Natural killer cell (primary cell): Measurements from ENCODE around the gene SORCS2. TPM values are rescaled to one million over a fixed set of nuclear protein-coding genes. Genes with fewer than 3 reads are reported as not detected.
"Not testable (repeated sequence)": the region's sequence is repeated elsewhere in the genome, so short reads cannot be mapped to it uniquely, and the experiment has no call there.

Experiments used
- ATAC-seq, 3 donors: fragments of 150-1000 bp in 2 of 3; fragments of 200-7000 bp in 1 of 3; cut with Tn5 transposase; 1 replicate in 1 of 3; 2 replicates in 2 of 3; pipeline ENCODE4 v1.10.0; 2021; ENCODE audit warnings: mild to moderate bottlenecking in 2 of 3, moderate library complexity in 2 of 3
- DNase-seq, 2 donors: peaks; one replicate each; pipeline versions ENCODE4 v3.0.0 to v3.0.0-alpha.2; 2013 to 2021; ENCODE audit warnings: mixed read lengths in 1 of 2
- H3K27ac ChIP-seq: one replicate; pipeline ENCODE4 v1.5.1; 2013; ENCODE audit warnings: mild to moderate bottlenecking, low read length
- H3K27me3 ChIP-seq: one replicate; pipeline ENCODE4 v1.6.1; 2013; ENCODE audit warnings: low read length; ENCODE audit not compliant: control insufficient read depth, insufficient read depth
- H3K36me3 ChIP-seq: one replicate; pipeline ENCODE4 v1.6.1; 2013; ENCODE audit warnings: low read length; ENCODE audit not compliant: control insufficient read depth, insufficient read depth
- H3K4me1 ChIP-seq: one replicate; pipeline ENCODE4 v1.6.1; 2013; ENCODE audit warnings: low read length; ENCODE audit not compliant: control insufficient read depth, insufficient read depth
- H3K4me3 ChIP-seq: one replicate; pipeline ENCODE4 v1.5.1; 2013; ENCODE audit warnings: low read length
- H3K9me3 ChIP-seq: one replicate; pipeline ENCODE4 v1.6.1; 2013; ENCODE audit warnings: low read length; ENCODE audit not compliant: control insufficient read depth, insufficient read depth
- H3K27ac Mint-ChIP-seq, 2 donors: one replicate each; pipeline ENCODE4 v1.8.0; 2022; ENCODE audit warnings: mild to moderate bottlenecking in 2 of 2, mixed read lengths in 2 of 2, moderate library complexity in 1 of 2
- H3K27me3 Mint-ChIP-seq, 2 donors: one replicate each; pipeline ENCODE4 v1.8.0; 2022; ENCODE audit warnings: low read depth in 2 of 2, mixed read lengths in 2 of 2
- H3K36me3 Mint-ChIP-seq: one replicate; pipeline ENCODE4 v1.8.0; 2022; ENCODE audit warnings: mixed read lengths
- H3K4me1 Mint-ChIP-seq, 2 donors: one replicate each; pipeline ENCODE4 v1.8.0; 2022; ENCODE audit warnings: mixed read lengths in 2 of 2
- H3K4me3 Mint-ChIP-seq: one replicate; pipeline ENCODE4 v1.8.0; 2022; ENCODE audit warnings: mild to moderate bottlenecking, moderate library complexity, mixed read lengths
- H3K9me3 Mint-ChIP-seq, 2 donors: one replicate each; pipeline ENCODE4 v1.8.0; 2022; ENCODE audit warnings: mixed read lengths in 2 of 2
- CTCF ChIP-seq: fragments of 200-600 bp; IDR thresholded peaks from one replicate; pipeline ENCODE4 v1.8.0; 2022; ENCODE audit warnings: antibody characterized with exemption
- WGBS: methylation state at CpG from one replicate; pipeline ENCODE4 v1.1.7; 2013; ENCODE audit warnings: missing lambda C conversion rate; ENCODE audit not compliant: insufficient coverage; 5-methylcytosine and 5-hydroxymethylcytosine counted together
- intact Hi-C: fragments of 100-400 bp; cut with micrococcal nuclease; formaldehyde crosslinking; loops from one replicate; pipeline ENCODE4 v1.14.2; 2022
- total RNA-seq, 4 donors: library from RNA; stranded (reverse); fragments of 120-200 nt in 1 of 4; gene quantifications; one replicate each; pipeline versions ENCODE4 v1.2.3 to v1.2.4, GENCODE V29; 2013 to 2022

The SORCS2 gene
- total RNA-seq, 3 donors from 2014 or later (not counting 1 experiment from before 2014, with no cell fraction given): 1.2 to 2.5 (median 1.4) TPM

GRCh38 chr4:7600247-7600646, 407.9 kb downstream of the SORCS2 start:
- DNase-seq (no peak), ATAC-seq (no peak)
- Mint-ChIP-seq H3K4me3 (no peak overlapping the region), H3K9me3 (no peaks in the 10 kb centered on the region), H3K27ac (no peak overlapping the region), H3K4me1 (peaks cover 7 to 24% of the 10 kb centered on the region in 2 donors), H3K36me3 (no peaks in the 10 kb centered on the region), H3K27me3 (peaks cover 16 to 17% of the 10 kb centered on the region in 2 donors)
- TF ChIP-seq CTCF: no peak
- 89% methylated on average over 13 of the region's 17 CpGs for WGBS
- Histone ChIP-seq H3K27me3 (peaks cover 4% of the 10 kb centered on the region), H3K4me1 (peaks cover 5% of the 10 kb centered on the region), H3K9me3 (no peaks in the 10 kb centered on the region), H3K27ac (no peak overlapping the region), H3K4me3 (no peak overlapping the region), H3K36me3 (no peaks in the 10 kb centered on the region)
- intact Hi-C loops: no loop called here

GRCh38 chr4:7602166-7602565, 409.8 kb downstream of the SORCS2 start:
- DNase-seq, H3K27me3 ChIP-seq, H3K4me3 Mint-ChIP-seq, H3K27me3 Mint-ChIP-seq, H3K4me3 ChIP-seq, H3K27ac ChIP-seq, H3K36me3 Mint-ChIP-seq, H3K9me3 Mint-ChIP-seq, H3K27ac Mint-ChIP-seq, H3K36me3 ChIP-seq, H3K4me1 ChIP-seq, ATAC-seq, intact Hi-C loops, H3K9me3 ChIP-seq: not testable (repeated sequence)
- peaks cover 0 to 14% of the 10 kb centered on the region in 2 donors for H3K4me1 Mint-ChIP-seq
- 96% methylated on average over 30 of the region's 30 CpGs for WGBS

DNA sequence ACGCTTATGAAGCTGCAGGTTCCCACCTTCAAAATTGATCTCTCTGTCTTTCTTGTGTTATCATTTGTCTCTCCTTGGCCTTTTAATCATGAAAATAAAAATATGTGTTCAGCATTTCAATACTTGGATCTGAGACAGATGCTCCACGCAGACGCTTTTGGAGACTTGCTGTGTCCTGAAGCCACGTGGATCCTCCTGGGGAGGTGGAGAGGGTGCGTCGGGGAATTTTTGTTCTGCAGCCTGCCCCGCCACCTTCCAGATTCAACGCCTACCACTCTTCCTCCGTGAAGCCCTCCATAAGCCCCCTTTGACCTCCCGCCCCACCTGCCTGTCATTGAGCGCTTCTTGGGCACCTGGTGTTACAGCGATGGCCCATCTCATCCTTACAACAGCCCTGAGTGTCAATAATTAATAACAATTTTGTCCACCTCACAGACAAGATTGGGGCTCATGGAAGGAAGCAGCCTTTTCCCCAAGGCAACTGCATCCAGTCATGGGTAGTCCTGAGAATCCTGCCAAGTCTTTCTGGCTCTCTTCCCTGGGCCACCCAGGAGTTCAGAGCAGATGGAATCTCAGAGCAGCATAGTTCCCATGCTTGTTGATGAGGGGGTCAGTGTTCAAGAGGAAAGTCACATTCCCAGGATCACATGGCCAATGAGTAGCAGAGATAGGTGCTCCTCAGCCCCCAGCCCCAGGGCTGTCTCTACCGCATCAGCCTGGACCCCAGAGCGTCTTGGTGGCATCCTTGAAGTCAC, 415.0 kb downstream of the SORCS2 start:
- TF ChIP-seq CTCF: no peak
- peaks cover 7% of the 10 kb centered on the region for H3K4me1 ChIP-seq
- H3K27ac ChIP-seq: no peak overlapping the region
- peaks cover 0 to 30% of the 10 kb centered on the region in 2 donors for H3K4me1 Mint-ChIP-seq
- intact Hi-C loops: no loop called here
- 93% methylated on average over 14 of the region's 14 CpGs for WGBS
- no peaks in the 10 kb centered on the region for H3K36me3 ChIP-seq
- no peaks in the 10 kb centered on the region for H3K9me3 ChIP-seq
- no peak overlapping the region for H3K4me3 ChIP-seq
- H3K9me3 Mint-ChIP-seq: no peaks in the 10 kb centered on the region
- H3K27me3 ChIP-seq: no peaks in the 10 kb centered on the region
- DNase-seq (no peak), ATAC-seq (no peak)
- no peak overlapping the region for H3K4me3 Mint-ChIP-seq
- no peak overlapping the region for H3K27ac Mint-ChIP-seq
- no peaks in the 10 kb centered on the region for H3K36me3 Mint-ChIP-seq
- no peaks in the 10 kb centered on the region for H3K27me3 Mint-ChIP-seq

- H3K27ac ChIP-seq: no peak overlapping the region
- Mint-ChIP-seq H3K36me3 (no peaks in the 10 kb centered on the region), H3K27me3 (no peaks in the 10 kb centered on the region), H3K4me3 (no peak overlapping the region), H3K4me1 (peaks cover 0 to 30% of the 10 kb centered on the region in 2 donors), H3K9me3 (no peaks in the 10 kb centered on the region), H3K27ac (no peak overlapping the region)
- no peak overlapping the region for H3K4me3 ChIP-seq
- DNase-seq (no peak), ATAC-seq (peak in 1 of 3 donors; percentile 37)
- 62% methylated on average over 7 of the region's 7 CpGs for WGBS
- H3K36me3 ChIP-seq: no peaks in the 10 kb centered on the region
- no peak for TF ChIP-seq CTCF
- no peaks in the 10 kb centered on the region for H3K9me3 ChIP-seq
- intact Hi-C loops: no loop called here
- no peaks in the 10 kb centered on the region for H3K27me3 ChIP-seq
- peaks cover 7% of the 10 kb centered on the region for H3K4me1 ChIP-seq
These were observed 415.7 kb downstream of the SORCS2 start for GRCh38 chr4:7608046-7608445.
